ENCODE data around the gene PCSK6. TPM values are rescaled to one million over a fixed set of nuclear protein-coding genes. Genes with fewer than 3 reads are reported as not detected.

Gene PCSK6
- total RNA-seq, 1 donor = 0.72 TPM

GRCh38 chr15:101324524-101325177 lies 164.9 kb downstream of the PCSK6 start:
- H3K27me3 ChIP-seq (ENCODE audit: insufficient read depth, low read length) = no peaks in the 10 kb centered on the region
- no peak for TF ChIP-seq CTCF (IDR thresholded peaks at IDR 0.05; ENCODE audit: extremely low read depth, low read depth, low read length)
- no peak overlapping the region for H3K4me2 ChIP-seq (ENCODE audit: insufficient read depth, low read length)
- H4K20me1 ChIP-seq (ENCODE audit: insufficient read depth, low read length) = no peaks in the 10 kb centered on the region
- H3K36me3 ChIP-seq (ENCODE audit: insufficient read depth, low read length) = no peaks in the 10 kb centered on the region
- no peak overlapping the region for H3K27ac ChIP-seq (ENCODE audit: low read depth, low read length)
- H3K79me2 ChIP-seq (ENCODE audit: insufficient read depth, low read length) = no peaks in the 10 kb centered on the region
- peak; percentile 18 for DNase-seq (ENCODE audit: insufficient read length, low spot score, missing footprints)
- H3K4me1 ChIP-seq (ENCODE audit: insufficient read depth, low read length) = no peaks in the 10 kb centered on the region
- H3K9me3 ChIP-seq (ENCODE audit: low read depth, low read length) = no peaks in the 10 kb centered on the region
- no peak overlapping the region for H2AFZ ChIP-seq (ENCODE audit: low read length)
- H3K4me3 ChIP-seq (ENCODE audit: insufficient read depth, low read length) = no peak overlapping the region

- no peak for TF ChIP-seq CTCF (IDR thresholded peaks at IDR 0.05; ENCODE audit: extremely low read depth, low read depth, low read length)
- Histone ChIP-seq H3K79me2 (ENCODE audit: insufficient read depth, low read length) (no peaks in the 10 kb centered on the region), H3K4me2 (ENCODE audit: insufficient read depth, low read length) (no peak overlapping the region), H3K4me3 (ENCODE audit: insufficient read depth, low read length) (no peak overlapping the region), H3K36me3 (ENCODE audit: insufficient read depth, low read length) (no peaks in the 10 kb centered on the region), H3K4me1 (ENCODE audit: insufficient read depth, low read length) (no peaks in the 10 kb centered on the region), H3K9me3 (ENCODE audit: low read depth, low read length) (no peaks in the 10 kb centered on the region), H4K20me1 (ENCODE audit: insufficient read depth, low read length) (no peaks in the 10 kb centered on the region), H2AFZ (ENCODE audit: low read length) (no peak overlapping the region), H3K27me3 (ENCODE audit: insufficient read depth, low read length) (no peaks in the 10 kb centered on the region), H3K27ac (ENCODE audit: low read depth, low read length) (no peak overlapping the region)
- DNase-seq (ENCODE audit: insufficient read length, low spot score, missing footprints) = peak; percentile 23
These were observed 165.5 kb downstream of the PCSK6 start for GRCh38 chr15:101323793-101324523.

DNA sequence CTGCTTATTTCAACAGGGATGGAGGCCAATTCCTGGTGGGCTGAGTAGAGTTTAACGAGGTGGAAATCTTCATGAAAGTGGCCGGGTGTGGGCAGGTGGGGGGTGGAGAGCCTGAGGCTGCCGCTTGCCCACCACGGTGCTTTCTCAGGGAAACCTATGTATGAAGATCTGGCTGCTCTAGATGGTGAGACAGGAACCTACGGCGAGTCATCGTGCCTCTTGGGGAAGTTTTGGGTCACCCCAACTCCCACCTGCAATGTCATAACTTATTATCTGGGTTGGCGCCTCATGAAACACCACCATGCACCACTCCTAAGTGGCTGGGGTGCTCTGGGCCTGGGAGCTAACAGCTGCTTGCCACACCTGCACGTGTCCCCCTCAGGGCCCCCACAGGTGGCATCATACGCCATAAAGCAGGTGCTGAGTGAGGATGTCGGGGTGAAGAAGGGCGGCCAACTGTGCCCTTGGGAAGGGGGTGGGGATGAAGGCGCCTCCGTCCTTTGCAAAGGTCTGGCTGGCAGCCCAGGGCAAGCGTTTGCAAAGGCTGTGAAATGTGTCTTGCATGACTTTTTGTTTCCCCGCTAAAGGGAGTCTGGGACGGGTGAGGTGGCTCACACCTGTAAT lies 166.5 kb downstream of the PCSK6 start:
- no peak overlapping the region for H3K4me2 ChIP-seq (ENCODE audit: insufficient read depth, low read length)

More for the DNA sequence above, 166.5 kb downstream of the PCSK6 start:
- H3K9me3 ChIP-seq (ENCODE audit: low read depth, low read length) = no peaks in the 10 kb centered on the region
- H3K27ac ChIP-seq (ENCODE audit: low read depth, low read length) = no peak overlapping the region
- H3K36me3 ChIP-seq (ENCODE audit: insufficient read depth, low read length) = no peaks in the 10 kb centered on the region
- no peaks in the 10 kb centered on the region for H3K4me1 ChIP-seq (ENCODE audit: insufficient read depth, low read length)
- no peaks in the 10 kb centered on the region for H3K27me3 ChIP-seq (ENCODE audit: insufficient read depth, low read length)
- H2AFZ ChIP-seq (ENCODE audit: low read length) = no peak overlapping the region
- no peak overlapping the region for H3K4me3 ChIP-seq (ENCODE audit: insufficient read depth, low read length)
- TF ChIP-seq CTCF (IDR thresholded peaks at IDR 0.05; ENCODE audit: extremely low read depth, low read depth, low read length) = no peak
- no peaks in the 10 kb centered on the region for H4K20me1 ChIP-seq (ENCODE audit: insufficient read depth, low read length)
- H3K79me2 ChIP-seq (ENCODE audit: insufficient read depth, low read length) = no peaks in the 10 kb centered on the region
- DNase-seq (ENCODE audit: insufficient read length, low spot score, missing footprints) = peak; percentile 14

All from osteoblast (primary cell).